ENCODE measurements around the gene ANG.

- TF ChIP-seq CTCF (IDR thresholded peaks at IDR 0.05) (peak; percentile 68 to 88 (median 82)), POLR2A (IDR thresholded peaks at IDR 0.05) (no peak), EP300 (IDR thresholded peaks at IDR 0.05) (no peak)
These were observed 8.9 kb downstream of the ANG start for GRCh38 chr14:20697273-20698017.
